Right cardiac atrium (tissue), 5 donors: ENCODE results near the gene SULT4A1. TPM values are rescaled to one million over a fixed set of nuclear protein-coding genes. Genes with fewer than 3 reads are reported as not detected.

Source experiments
- ATAC-seq, 2 donors: fragments of 200-7000 bp; cut with Tn5 transposase; one replicate each; pipeline versions ENCODE4 v1.8.0 to v1.9.1; 2020; ENCODE audit warnings: moderate library complexity in 2 of 2, mild to moderate bottlenecking in 1 of 2
- DNase-seq, 3 donors: peaks; one replicate each; pipeline ENCODE4 v3.0.0-alpha.2; 2020
- H3K27ac ChIP-seq: one replicate; pipeline ENCODE4 v1.5.1; 2013; ENCODE audit warnings: mild to moderate bottlenecking, low read length, control low read depth, moderate library complexity
- H3K27me3 ChIP-seq: one replicate; pipeline ENCODE4 v1.6.1; 2013; ENCODE audit not compliant: control insufficient read depth, insufficient read depth
- H3K4me1 ChIP-seq: one replicate; pipeline ENCODE4 v1.6.1; 2013; ENCODE audit warnings: low read length; ENCODE audit not compliant: control insufficient read depth, insufficient read depth
- H3K4me3 ChIP-seq: one replicate; pipeline ENCODE4 v1.5.1; 2013; ENCODE audit warnings: low read length, control low read depth
- H3K9me3 ChIP-seq: one replicate; pipeline ENCODE4 v1.6.1; 2013; ENCODE audit warnings: low read length; ENCODE audit not compliant: control insufficient read depth
- WGBS: extraction: QIAGEN DNeasy Blood & Tissue Kit; methylation state at CpG from one replicate; pipeline ENCODE4 v1.1.7; 2013; 5-methylcytosine and 5-hydroxymethylcytosine counted together
- intact Hi-C, 4 donors: fragments of 100-400 bp; cut with DNase I; formaldehyde crosslinking; loops; one replicate each; pipeline versions ENCODE4 v1.11.0 to v1.14.0; 2022 to 2023
- polyA plus RNA-seq: library from polyadenylated mRNA; stranded (reverse); fragments of 200-250 nt; gene quantifications from one replicate; pipeline ENCODE4 v1.2.3, GENCODE V29; 2013
- total RNA-seq, 4 donors: library from RNA; stranded (reverse); fragmentation: NEBNext Ultra II Directional; extraction: Animal tissue kit (Norgen Biotek cat#: 25700); gene quantifications; one replicate each; pipeline ENCODE4 v1.2.1, GENCODE V29; 2021
- donor health status: healthy with polysubstance abuse.
- donor health status: DM: no; HTN: yes; CAD: no.
- donor health status: DM: no; HTN: no; CAD: no.
- donor health status: DM: no; HTN: yes; CAD: no; lungs with severe emphysema.
- donor health status: DM: yes; HTN: yes; CAD: no.

Gene SULT4A1
- total and polyA plus RNA-seq, 5 donors = 0.17 to 0.57 (median 0.31) TPM

DNA sequence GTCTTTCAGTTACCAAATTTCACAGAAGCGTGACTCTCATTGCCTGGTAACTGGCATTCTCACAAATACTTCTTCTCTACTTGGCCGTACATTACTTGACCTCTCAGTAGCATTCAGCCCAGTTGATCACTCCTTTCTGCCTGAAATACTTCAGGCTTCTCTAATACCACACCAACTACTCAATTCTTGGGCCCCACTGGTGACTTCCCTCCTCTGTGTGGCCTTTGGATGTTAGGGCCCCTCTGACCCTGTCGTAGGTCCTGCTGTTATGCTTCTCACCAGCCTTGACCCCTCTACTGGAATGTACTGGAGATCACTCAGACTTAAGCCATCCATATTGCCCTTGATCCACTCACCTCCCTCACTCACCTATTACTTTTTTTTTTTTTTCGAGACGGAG lies 48.0 kb downstream of the SULT4A1 start:
- Histone ChIP-seq H3K4me1 (peaks cover 7% of the 10 kb centered on the region), H3K27ac (no peak overlapping the region), H3K27me3 (no peaks in the 10 kb centered on the region), H3K9me3 (no peaks in the 10 kb centered on the region), H3K4me3 (no peak overlapping the region)
- intact Hi-C loops = no loop called here
- ATAC-seq (no peak), DNase-seq (no peak)
- WGBS = 95% methylated on average over 5 of the region's 5 CpGs

GRCh38 chr22:43812890-43813289 lies 49.4 kb downstream of the SULT4A1 start:
- DNase-seq (no peak), ATAC-seq (no peak)
- Histone ChIP-seq H3K4me1 (peaks cover 7% of the 10 kb centered on the region), H3K27ac (no peak overlapping the region), H3K27me3 (no peaks in the 10 kb centered on the region), H3K9me3 (no peaks in the 10 kb centered on the region), H3K4me3 (peak overlapping the region; percentile 91)
- WGBS = 14% methylated on average over 6 of the region's 6 CpGs
- intact Hi-C loops = no loop called here

DNA sequence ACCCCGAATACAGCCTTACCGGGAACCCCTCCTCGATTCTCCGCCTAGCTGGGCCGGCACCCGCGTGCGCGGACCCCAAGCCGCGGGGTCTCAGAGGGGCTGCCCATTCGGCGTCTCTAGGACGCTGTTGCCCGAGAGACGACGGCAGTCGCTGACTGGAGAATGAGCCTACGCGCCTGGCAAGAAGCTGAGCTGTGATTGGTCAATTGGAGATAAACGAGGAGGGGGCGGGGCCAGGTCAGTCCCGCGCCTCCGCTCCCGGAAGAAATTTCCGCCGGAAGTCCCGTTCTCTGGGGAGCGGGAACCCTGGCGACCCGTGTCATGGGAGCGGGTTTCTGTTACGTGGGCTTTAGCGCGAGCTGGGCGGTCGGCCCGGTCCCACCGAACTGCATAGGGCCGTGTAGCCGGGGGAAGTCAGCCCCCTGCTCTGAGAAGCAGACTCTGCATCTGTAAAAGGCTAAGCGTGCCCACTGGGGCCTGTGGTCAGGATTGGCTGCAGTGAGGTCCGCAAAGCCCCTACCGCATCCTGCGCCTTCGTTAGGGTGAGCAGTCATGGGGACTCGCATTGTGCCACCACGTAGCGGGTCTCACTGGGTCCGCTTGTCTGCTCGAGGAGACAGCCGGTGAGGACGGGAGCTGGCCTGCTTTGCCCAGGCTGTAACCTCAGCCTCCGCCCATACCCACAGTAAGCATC lies 50.0 kb downstream of the SULT4A1 start, which contains the start of gene EFCAB6:
Gene EFCAB6 (minus strand): TSS at position 157 of the 694 bp plus-strand sequence. CDS start 29,987 bp downstream, outside the sequence.
- peak; percentile 97 to 98 for ATAC-seq

GRCh38 chr22:43811777-43812148 lies 50.5 kb downstream of the SULT4A1 start:
- H3K27ac ChIP-seq = no peak overlapping the region
- DNase-seq (no peak), ATAC-seq (no peak)
- H3K4me1 ChIP-seq = peaks cover 7% of the 10 kb centered on the region
- under 1% methylated on average over 21 of the region's 21 CpGs for WGBS
- peak overlapping the region; percentile 91 for H3K4me3 ChIP-seq
- H3K27me3 ChIP-seq = no peaks in the 10 kb centered on the region
- intact Hi-C loops = no loop called here
- H3K9me3 ChIP-seq = no peaks in the 10 kb centered on the region

More for the DNA sequence above, 50.0 kb downstream of the SULT4A1 start, which contains the start of gene EFCAB6:
- Histone ChIP-seq H3K27me3 (no peaks in the 10 kb centered on the region), H3K4me3 (peak within 1 kb of the TSS; percentile 91), H3K9me3 (no peaks in the 10 kb centered on the region), H3K27ac (peak within 1 kb of the TSS; percentile 84), H3K4me1 (peaks cover 7% of the 10 kb centered on the region)
- peak; percentile 93 to 96 (median 96) for DNase-seq
- intact Hi-C loops = no loop called here
- WGBS = under 1% methylated on average over 55 of the region's 55 CpGs

GRCh38 chr22:43802897-43803495 lies 59.3 kb downstream of the SULT4A1 start:
- no peak overlapping the region for H3K4me3 ChIP-seq
- DNase-seq = no peak
- H3K27me3 ChIP-seq = no peaks in the 10 kb centered on the region
- no peaks in the 10 kb centered on the region for H3K4me1 ChIP-seq
- intact Hi-C loops = no loop called here
- H3K27ac ChIP-seq = no peak overlapping the region
- no peaks in the 10 kb centered on the region for H3K9me3 ChIP-seq
- ATAC-seq = no peak
- WGBS = 78% methylated on average over 5 of the region's 5 CpGs

GRCh38 chr22:43800970-43801369 lies 61.3 kb downstream of the SULT4A1 start:
- DNase-seq (no peak), ATAC-seq (no peak)
- Histone ChIP-seq H3K4me3 (no peak overlapping the region), H3K27me3 (no peaks in the 10 kb centered on the region), H3K4me1 (no peaks in the 10 kb centered on the region), H3K9me3 (no peaks in the 10 kb centered on the region), H3K27ac (no peak overlapping the region)
- 96% methylated on average over 1 of the region's 1 CpG for WGBS
- intact Hi-C loops = no loop called here

DNA sequence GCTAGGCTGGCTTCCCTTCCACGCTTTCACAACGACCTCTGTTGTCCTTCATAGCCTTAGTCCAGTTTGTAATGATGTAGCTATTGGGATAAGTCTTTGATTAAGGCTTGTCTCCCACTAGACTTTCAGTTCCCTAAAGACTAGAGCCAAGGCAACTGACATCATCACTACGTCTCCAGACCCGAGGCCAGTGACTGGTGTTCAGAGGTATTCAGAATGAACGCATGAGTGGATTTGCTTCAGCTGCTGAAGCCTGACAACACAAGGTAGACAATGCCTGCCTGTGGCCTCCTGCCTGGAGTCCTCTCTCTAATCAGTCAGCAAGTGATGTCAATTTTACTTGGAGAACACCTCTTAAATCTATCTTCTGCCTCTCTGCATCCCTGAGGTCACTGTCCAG lies 63.8 kb downstream of the SULT4A1 start:
- Histone ChIP-seq H3K4me1 (no peaks in the 10 kb centered on the region), H3K9me3 (no peaks in the 10 kb centered on the region), H3K4me3 (no peak overlapping the region), H3K27ac (no peak overlapping the region), H3K27me3 (no peaks in the 10 kb centered on the region)
- WGBS = 62% methylated on average over 5 of the region's 5 CpGs
- ATAC-seq = no peak
- DNase-seq = no peak
- intact Hi-C loops = loop anchor here in 2 of 4 donors (5.0 kb wide), 1 partner anchor 411 kb away; no protein-coding TSS in a partner anchor

GRCh38 chr22:43796567-43796966 lies 65.7 kb downstream of the SULT4A1 start:
- intact Hi-C loops = loop anchor here in 2 of 4 donors (5.0 kb wide), 1 partner anchor 409 kb away; no protein-coding TSS in a partner anchor
- 39% methylated on average over 8 of the region's 8 CpGs for WGBS

GRCh38 chr22:43795320-43795719 lies 67.0 kb downstream of the SULT4A1 start:
- WGBS = 87% methylated on average over 7 of the region's 7 CpGs
- Histone ChIP-seq H3K27ac (no peak overlapping the region), H3K9me3 (no peaks in the 10 kb centered on the region), H3K4me3 (no peak overlapping the region), H3K27me3 (no peaks in the 10 kb centered on the region), H3K4me1 (no peaks in the 10 kb centered on the region)
- DNase-seq (no peak), ATAC-seq (no peak)
- intact Hi-C loops = loop anchor here in 2 of 4 donors (5.0 kb wide), 1 partner anchor 408 kb away; no protein-coding TSS in a partner anchor

More at GRCh38 chr22:43796567-43796966, 65.7 kb downstream of the SULT4A1 start:
- no peak for DNase-seq
- peak; percentile 34 to 80 for ATAC-seq
- Histone ChIP-seq H3K9me3 (no peaks in the 10 kb centered on the region), H3K27ac (no peak overlapping the region), H3K4me3 (no peak overlapping the region), H3K4me1 (no peaks in the 10 kb centered on the region), H3K27me3 (no peaks in the 10 kb centered on the region)

DNA sequence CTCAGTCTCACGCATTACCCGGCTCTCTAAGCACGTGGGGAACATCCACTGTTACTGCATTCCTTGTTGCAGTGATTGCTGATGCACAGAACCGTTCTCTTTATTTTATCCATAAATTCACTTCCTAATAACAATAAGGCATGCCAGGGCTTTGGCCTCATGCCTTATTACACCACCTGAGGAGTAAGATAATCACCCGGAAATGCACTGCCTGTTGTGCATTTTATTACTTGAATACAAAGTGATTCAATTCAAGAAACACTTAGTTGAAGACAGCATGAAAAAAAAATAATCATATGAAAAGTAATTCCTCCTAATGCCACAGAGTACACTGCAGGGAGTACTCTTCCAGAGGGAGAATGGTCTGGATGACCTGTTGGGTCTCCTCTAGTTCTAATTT lies 69.4 kb downstream of the SULT4A1 start:
- Histone ChIP-seq H3K27me3 (no peaks in the 10 kb centered on the region), H3K9me3 (no peaks in the 10 kb centered on the region), H3K4me1 (peaks cover 2% of the 10 kb centered on the region), H3K27ac (no peak overlapping the region), H3K4me3 (no peak overlapping the region)
- ATAC-seq = no peak
- DNase-seq = no peak
- WGBS = 77% methylated on average over 5 of the region's 5 CpGs
- intact Hi-C loops = no loop called here

- Histone ChIP-seq H3K27me3 (no peaks in the 10 kb centered on the region), H3K27ac (no peak overlapping the region), H3K9me3 (no peaks in the 10 kb centered on the region), H3K4me3 (no peak overlapping the region), H3K4me1 (peaks cover 2% of the 10 kb centered on the region)
- DNase-seq (peak; percentile 64 to 79 (median 78)), ATAC-seq (peak; percentile 90 to 94)
- WGBS = 39% methylated on average over 7 of the region's 7 CpGs
- intact Hi-C loops = no loop called here
Measured at GRCh38 chr22:43789452-43789851, 72.9 kb downstream of the SULT4A1 start.
